ENCODE measurements around the gene DIPK1C.

The DIPK1C gene

DNA sequence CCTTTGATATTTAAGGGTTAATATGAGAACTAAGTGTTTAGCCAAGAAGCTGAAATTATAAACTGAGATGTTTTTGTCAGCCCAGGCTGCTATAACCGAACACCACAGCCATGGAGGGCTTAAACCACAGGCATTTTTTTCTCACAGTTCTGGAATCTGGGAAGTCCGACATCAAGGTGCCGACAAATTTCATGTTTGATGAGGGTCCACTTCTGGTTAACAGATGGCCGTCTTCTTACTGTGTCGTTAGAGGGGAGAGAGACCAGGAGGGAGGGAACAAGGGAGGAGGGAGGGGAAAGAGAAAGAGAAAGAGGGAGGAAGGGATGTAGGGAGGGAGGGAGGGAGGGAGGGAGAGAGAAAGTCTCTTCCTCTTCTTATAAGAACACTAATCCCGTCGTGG, 32.6 kb upstream of the DIPK1C start:
- intact Hi-C loops (cut with DNase I): loop anchor here (5.0 to 10.0 kb wide), 2 partner anchors 137 to 295 kb away; no protein-coding TSS in a partner anchor
- DNase-seq: peak in 1 of 42 donors; percentile 30

GRCh38 chr18:74488864-74489263, 31.8 kb upstream of the DIPK1C start:
- intact Hi-C loops (cut with DNase I): no loop called here
- peak in 1 of 42 donors; percentile 24 for DNase-seq

DNA sequence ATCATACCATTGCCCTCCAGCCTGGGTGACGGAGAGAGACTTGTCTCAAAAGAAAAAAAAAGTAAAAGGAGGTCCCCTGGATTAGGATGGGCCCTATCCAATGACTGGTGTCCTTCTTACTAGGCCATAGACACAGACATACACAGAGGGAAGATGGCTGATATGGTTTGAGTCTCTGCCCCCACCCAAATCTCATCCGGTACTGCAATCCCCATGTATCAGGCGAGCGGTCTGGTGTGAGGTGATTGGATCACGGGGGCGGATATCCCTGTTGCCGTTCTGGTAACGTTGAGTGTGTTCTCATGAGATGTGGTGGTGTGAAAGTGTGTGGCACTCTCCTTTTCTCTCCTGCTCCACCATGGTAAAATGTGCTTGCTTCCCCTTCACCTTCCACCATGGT, 31.2 kb upstream of the DIPK1C start:
- DNase-seq: peak in 2 of 42 donors; percentile 0 to 28
- intact Hi-C loops (cut with DNase I): no loop called here

GRCh38 chr18:74486119-74486849, 29.2 kb upstream of the DIPK1C start:
- intact Hi-C loops (cut with DNase I): no loop called here
- peak in 14 of 42 donors; percentile 27 to 68 (median 42) for DNase-seq

DNA sequence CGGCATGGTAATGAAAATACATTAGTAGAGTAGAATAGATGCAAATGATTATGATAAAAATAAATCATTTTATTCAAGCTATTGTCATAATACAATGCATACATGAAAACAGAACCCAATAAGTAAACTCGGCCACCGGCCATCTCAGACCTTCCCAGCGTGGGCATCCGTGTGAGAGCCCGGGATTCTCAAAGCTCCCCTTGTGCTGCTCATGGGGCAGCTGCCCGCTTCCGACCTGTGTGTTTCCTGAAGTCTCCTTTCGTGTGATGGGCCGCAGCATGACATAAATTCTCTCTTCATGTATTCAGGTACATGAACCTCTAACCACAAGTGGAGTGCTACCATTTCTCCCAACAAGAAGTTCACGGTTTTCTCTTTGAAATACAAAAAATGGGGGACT, 25.6 kb upstream of the DIPK1C start:
- intact Hi-C loops (cut with DNase I): no loop called here
- peak in 2 of 42 donors; percentile 0 to 28 for DNase-seq

DNA sequence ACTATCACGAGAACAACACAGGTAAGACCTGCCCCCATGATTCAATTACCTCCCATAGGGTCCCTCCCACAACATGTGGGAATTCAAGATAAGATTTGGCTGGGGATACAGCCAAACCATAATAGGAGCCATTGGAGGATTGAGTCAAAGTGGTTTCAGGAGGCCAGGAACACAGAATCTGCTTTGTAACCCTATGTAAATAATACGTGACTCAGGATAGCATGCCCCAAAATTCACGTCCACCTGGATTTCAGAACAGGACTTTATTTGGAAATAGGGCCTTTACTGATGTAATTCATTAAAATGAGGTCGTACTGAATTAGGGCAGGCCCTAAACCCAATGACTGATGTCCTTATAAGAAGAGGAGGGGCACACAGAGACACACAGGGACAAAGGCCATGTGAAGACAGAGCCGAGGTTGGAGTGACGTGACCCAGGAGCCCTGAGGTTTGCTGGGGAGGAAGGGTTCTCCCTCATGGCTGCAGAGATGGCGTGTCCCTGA, 23.1 kb upstream of the DIPK1C start:
- DNase-seq: no peak
- intact Hi-C loops (cut with DNase I): no loop called here

GRCh38 chr18:74479486-74480148, 22.5 kb upstream of the DIPK1C start:
- peak in 1 of 42 donors; percentile 38 for DNase-seq
- intact Hi-C loops (cut with DNase I): loop anchor here (5.0 kb wide), 1 partner anchor 127 kb away; no protein-coding TSS in a partner anchor

GRCh38 chr18:74478880-74479279, 21.8 kb upstream of the DIPK1C start:
- intact Hi-C loops (cut with DNase I): loop anchor here (5.0 kb wide), 1 partner anchor 127 kb away; no protein-coding TSS in a partner anchor
- no peak for DNase-seq

- intact Hi-C loops (cut with DNase I): loop anchor here (5.0 kb wide), 1 partner anchor 126 kb away; no protein-coding TSS in a partner anchor
- peak in 1 of 42 donors; percentile 33 for DNase-seq
These were observed 21.2 kb upstream of the DIPK1C start for GRCh38 chr18:74478316-74478715.

DNA sequence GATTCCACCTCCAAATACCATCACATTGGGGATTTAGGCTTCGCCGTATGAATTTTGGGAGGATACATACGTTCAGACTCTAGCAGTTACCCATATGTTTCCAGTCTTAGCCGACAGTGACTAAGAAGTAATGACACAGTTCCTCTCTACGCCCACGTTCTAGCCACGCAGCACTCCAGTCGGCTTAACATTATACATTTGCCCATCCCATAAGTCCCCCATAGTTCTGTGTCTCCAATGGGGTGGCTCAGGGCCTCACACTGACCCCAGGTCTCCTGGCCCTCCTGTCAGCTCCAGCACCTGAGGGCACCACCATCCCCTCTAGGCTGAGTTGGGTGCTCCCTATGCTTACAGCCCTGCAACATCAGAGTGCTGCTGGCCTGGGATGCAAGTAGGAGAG, 20.7 kb upstream of the DIPK1C start:
- intact Hi-C loops (cut with DNase I): loop anchor here (5.0 kb wide), 1 partner anchor 125 kb away; no protein-coding TSS in a partner anchor

DNA sequence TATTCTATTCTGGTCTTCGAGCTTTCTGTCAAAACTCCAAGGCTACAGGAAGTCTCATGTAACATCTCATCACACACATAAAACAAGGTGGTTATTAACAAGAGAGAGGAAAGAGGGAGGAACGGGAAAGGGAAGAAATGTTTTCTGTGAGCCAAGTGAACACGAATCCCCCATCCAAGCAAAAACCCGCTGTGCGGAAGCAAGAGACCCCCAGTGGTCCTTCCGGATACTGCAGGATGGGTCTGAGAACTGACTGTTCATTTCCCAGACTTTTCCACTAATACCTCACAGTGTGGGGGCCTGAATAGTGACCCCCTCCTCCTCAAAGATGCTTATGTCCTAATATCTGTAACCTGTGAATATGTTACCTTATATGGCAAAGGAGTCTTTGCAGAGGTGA, 19.0 kb upstream of the DIPK1C start:
- peak in 41 of 42 donors; percentile 58 to 94 (median 80) for DNase-seq
- intact Hi-C loops (cut with DNase I): loop anchor here (5.0 kb wide), 1 partner anchor 124 kb away; no protein-coding TSS in a partner anchor

More for the DNA sequence above, 20.7 kb upstream of the DIPK1C start:
- peak in 1 of 42 donors; percentile 24 for DNase-seq

GRCh38 chr18:74473976-74474640, 17.0 kb upstream of the DIPK1C start:
- no peak for DNase-seq
- intact Hi-C loops (cut with DNase I): no loop called here

GRCh38 chr18:74472312-74472711, 15.2 kb upstream of the DIPK1C start:
- intact Hi-C loops (cut with DNase I): no loop called here
- DNase-seq: no peak

GRCh38 chr18:74468547-74469061, 11.5 kb upstream of the DIPK1C start:
- peak in 1 of 42 donors; percentile 53 for DNase-seq
- intact Hi-C loops (cut with DNase I): no loop called here

DNA sequence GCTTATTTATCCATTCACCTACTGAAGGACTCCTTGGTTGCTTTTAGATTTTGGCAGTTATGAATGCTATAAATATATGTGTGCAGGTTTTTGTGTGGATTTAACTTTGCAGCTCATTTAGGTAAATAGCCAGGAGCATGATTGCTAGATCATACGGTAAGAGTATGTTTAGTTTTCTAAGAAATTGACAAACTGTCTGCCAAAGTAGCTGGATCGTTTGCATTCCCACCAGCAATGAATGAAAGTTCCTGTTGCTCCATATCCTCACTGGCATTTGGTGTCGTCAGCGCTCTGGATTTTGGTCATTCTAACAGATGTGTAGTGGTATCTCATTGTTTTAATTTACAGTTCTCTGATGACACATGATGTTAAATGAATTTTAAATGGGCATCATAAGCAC, 8.7 kb upstream of the DIPK1C start:
- peak in 1 of 42 donors; percentile 36 for DNase-seq
- intact Hi-C loops (cut with DNase I): no loop called here

- intact Hi-C loops (cut with DNase I): no loop called here
- peak in 2 of 42 donors; percentile 7 to 38 for DNase-seq
These were observed 6.9 kb upstream of the DIPK1C start for GRCh38 chr18:74463983-74464382.

GRCh38 chr18:74463254-74463653, 6.1 kb upstream of the DIPK1C start:
- intact Hi-C loops (cut with DNase I): no loop called here
- peak in 2 of 42 donors; percentile 14 to 47 for DNase-seq

DNA sequence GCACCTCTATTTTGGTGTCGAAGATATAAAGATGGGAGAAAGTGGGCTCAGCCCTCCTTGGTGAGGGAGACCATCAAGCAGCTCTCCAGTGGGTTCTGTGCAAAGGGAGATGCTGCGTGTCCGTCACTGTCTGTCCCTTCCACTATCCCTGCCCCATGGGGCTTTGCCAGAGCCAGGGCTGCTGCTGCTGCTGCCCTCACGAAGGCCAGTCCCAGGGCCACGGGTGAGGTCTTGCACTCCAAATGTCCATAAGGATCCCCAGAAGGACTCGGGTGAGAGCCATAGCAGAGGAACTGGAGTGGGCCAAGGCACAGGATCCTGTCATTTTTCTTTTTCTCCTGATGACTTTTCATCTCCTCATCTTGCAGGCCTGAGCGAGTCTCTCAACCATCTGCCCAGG, 3.7 kb upstream of the DIPK1C start:
- intact Hi-C loops (cut with DNase I): no loop called here
- DNase-seq: peak in 3 of 42 donors; percentile 15 to 44 (median 19)

GRCh38 chr18:74459889-74460288, 2.8 kb upstream of the DIPK1C start:
- intact Hi-C loops (cut with DNase I): no loop called here
- peak in 35 of 42 donors; percentile 22 to 81 (median 50) for DNase-seq

Data from head of caudate nucleus (tissue), 42 donors.